Stimulated activated CD8-positive, alpha-beta memory T cell treated with anti-CD3 and anti-CD28 coated beads, Interleukin-4, amount 100 ng/mL, for 1 hour (primary cell): ENCODE results near the gene ARHGEF33.

Experiments
- DNase-seq, 2 donors: peaks; one replicate each; pipeline ENCODE4 v3.0.0-alpha.2; 2020; ENCODE audit warnings: low read depth in 2 of 2, low spot score in 1 of 2

Gene ARHGEF33

DNA sequence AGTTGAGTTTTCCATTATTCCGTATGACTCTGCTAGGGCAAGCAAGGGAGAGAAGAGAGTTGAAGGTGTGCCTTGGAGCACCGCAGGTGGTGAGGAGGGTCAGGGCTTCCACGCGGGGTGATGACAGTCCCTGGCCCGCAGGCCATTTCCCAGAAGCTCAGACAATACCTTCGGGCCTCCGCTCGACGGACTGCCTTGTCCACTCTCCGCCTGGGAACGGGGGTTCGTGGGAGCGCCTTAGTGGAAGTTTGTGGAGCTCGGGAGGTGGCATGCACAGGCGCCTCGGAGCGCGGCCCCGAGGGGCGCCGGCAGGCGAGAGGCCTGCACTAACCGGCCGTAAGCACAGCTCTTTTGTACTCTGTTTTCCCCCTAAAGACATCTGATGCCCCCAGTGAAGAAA lies 69.8 kb downstream of the ARHGEF33 start:
- DNase-seq, result no peak

- peak; percentile 2 to 22 for DNase-seq
Observed at GRCh38 chr2:38959938-38960608, 70.4 kb downstream of the ARHGEF33 start.

GRCh38 chr2:38960609-38961320 lies 71.1 kb downstream of the ARHGEF33 start:
- DNase-seq, result no peak

DNA sequence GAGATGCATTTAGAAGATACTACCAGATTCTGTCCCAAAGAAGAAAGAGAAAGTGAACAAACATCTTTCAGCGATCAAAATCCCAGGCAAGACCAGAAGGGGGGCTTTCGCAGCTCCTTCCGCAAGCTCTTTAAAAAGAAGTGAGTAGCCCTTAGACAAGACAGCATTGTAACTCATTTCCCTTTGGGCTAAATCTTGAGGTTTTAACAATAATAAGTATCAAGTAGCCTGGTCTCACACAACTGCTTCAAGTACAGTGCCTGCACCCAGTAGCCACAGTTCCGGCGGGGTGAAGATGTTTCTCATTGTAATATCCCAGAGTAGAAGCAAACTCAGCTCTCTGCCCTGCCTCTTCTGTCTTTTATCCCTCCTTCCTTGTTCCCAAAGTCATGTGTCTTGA lies 76.3 kb downstream of the ARHGEF33 start:
- no peak for DNase-seq

GRCh38 chr2:38966678-38967077 lies 77.0 kb downstream of the ARHGEF33 start:
- no peak for DNase-seq

- DNase-seq, result no peak
Observed at GRCh38 chr2:38968021-38968420, 78.3 kb downstream of the ARHGEF33 start.

GRCh38 chr2:38971377-38971776 lies 81.7 kb downstream of the ARHGEF33 start:
- DNase-seq, result no peak

GRCh38 chr2:38973266-38973665 lies 83.6 kb downstream of the ARHGEF33 start:
- DNase-seq, result no peak

DNA sequence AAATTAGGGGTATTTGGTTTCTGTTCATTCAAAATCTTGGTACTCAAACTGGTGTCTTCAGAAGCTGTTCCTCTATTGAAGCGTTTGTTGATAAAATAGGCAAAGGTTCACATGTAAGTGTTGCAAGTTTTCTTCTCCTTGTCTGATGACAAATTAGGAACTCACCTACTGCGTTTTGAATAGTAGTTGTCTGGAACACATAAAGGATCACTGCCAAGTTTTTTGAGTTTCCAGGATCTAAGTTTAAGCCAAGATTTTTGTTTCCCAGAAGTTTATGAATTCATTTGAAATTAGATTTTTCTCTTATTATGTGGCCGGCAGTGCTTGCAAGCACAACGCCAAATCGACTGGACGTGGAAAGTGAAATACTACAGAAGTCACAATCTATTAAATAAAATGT lies 85.4 kb downstream of the ARHGEF33 start:
- DNase-seq, result no peak

GRCh38 chr2:38977047-38977446 lies 87.4 kb downstream of the ARHGEF33 start:
- no peak for DNase-seq

GRCh38 chr2:38978296-38978903 lies 88.7 kb downstream of the ARHGEF33 start:
- no peak for DNase-seq

DNA sequence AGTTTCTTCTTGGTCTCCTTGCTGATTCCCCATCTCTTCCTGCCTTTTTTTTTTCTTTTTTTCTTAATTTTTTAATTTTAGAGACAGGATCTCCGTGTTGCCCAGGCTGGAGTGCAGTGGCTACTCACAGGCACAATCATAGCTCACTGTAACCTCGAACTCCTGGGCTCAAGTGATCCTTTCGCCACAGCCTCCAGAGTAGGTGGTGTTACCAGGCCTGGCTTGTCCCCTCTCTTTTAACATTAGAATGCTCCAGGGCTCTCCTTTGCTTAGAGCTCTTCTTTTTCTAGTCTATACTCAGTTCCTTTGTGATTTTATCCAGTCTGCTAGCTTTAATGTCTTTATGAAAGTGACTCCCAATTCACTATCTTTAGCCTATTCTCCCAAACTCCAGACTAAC lies 89.2 kb downstream of the ARHGEF33 start:
- no peak for DNase-seq

- no peak for DNase-seq
Observed at GRCh38 chr2:38981003-38981669, 91.5 kb downstream of the ARHGEF33 start.

GRCh38 chr2:38981670-38982357 lies 92.1 kb downstream of the ARHGEF33 start:
- DNase-seq, result no peak

DNA sequence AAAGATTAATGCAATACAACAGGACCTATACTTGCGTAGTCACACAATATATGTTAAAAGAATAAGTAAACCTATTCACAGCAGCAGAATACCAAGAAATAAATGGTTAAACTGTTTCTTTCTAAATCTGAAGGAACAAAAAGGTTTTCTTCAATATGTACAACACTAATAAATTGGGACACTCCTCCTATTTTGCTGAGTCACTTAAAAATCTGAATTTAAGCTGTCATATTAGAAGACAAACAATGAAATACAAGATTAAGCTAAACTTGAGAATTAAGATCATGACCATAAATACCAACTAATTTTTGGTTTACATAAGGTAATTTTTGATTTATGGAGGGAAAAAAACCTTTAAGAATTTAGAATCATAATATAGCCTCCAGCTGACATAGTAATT lies 92.8 kb downstream of the ARHGEF33 start:
- no peak for DNase-seq

DNA sequence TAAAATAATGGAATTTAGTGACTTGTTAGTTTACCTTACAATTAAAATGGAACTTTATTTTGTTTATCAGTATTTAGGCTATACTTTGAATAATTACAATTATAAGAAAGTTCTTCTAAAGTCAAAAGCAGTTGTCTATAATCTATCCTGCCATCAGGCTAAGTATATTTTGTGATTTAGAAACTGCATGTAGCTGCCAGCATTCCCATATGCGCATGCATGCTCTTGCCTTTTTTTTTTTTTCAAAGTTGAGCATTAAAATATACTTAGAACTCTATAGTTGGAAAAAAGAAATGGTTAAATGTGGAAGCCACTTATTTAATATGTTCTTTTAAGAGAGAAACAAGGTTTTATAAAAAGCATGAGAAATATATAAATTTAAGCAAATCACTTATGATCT lies 99.0 kb downstream of the ARHGEF33 start:
- no peak for DNase-seq

- DNase-seq, result no peak
Observed at GRCh38 chr2:38991899-38992298, 102.2 kb downstream of the ARHGEF33 start.

GRCh38 chr2:38997781-38998180 lies 108.1 kb downstream of the ARHGEF33 start:
- DNase-seq, result no peak

DNA sequence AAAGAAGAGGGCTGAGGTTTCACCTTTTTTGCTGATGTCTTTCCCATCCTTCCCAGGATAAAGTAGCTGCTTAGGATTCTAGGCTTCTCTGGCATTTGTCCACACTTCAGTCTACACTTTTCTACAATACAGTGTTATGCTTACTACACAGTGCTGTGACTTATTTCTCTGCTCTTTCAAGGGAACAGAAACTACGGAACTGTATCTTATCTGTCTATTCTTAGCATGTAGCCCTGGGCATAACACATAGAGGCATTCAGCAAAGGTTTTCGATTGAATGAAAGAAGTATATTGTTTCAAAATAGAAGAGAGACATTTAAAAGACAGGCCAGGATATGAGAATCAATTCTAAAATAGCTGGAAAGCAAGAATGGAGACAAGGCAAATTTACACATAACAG lies 110.9 kb downstream of the ARHGEF33 start:
- no peak for DNase-seq

- no peak for DNase-seq
Observed at GRCh38 chr2:39007875-39008504, 118.3 kb downstream of the ARHGEF33 start.

DNA sequence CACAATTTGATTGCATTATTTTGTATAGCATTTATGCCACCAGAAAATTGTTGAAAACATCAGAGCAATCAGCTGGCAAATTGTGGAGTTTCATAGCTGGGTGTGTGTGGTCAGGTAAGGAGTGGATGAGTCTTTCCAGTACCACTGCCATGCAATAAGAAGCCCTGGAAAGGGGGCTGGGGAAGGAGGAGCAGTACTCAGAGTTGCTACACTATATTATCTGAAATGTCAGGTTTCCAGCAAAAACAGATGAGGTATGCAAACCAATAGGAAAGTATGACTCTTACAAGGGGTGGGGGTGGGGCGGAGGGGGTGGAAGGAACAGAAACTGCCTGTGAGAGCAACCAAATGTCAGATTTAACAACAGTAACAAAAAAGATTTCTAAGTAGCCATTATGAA lies 119.0 kb downstream of the ARHGEF33 start:
- DNase-seq, result no peak
